HCT116 (cell line): ENCODE measurements around the gene PLEKHM3. TPM values are rescaled to one million over a fixed set of nuclear protein-coding genes. Genes with fewer than 3 reads are reported as not detected.

Experiments used
- ATAC-seq: fragments of 200-7000 bp; cut with Tn5 transposase; 2 replicates; pipeline ENCODE4 v1.9.1; 2020; ENCODE audit warnings: mild to moderate bottlenecking, moderate library complexity
- BruUV-seq: library from RNA; stranded (reverse); fragments of 400-500 nt; replicated peaks from 2 replicates; lab custom pipeline; 2021; lab: Mats Ljungman, UMichigan
- CTCF ChIA-PET: fragments of 300-600 bp; sonication (Branson Sonifier 250); formaldehyde crosslinking; loops from one replicate; lab custom pipeline; 2021; ENCODE audit warnings: antibody characterized with exemption; lab: Charles Lee
- POLR2A ChIA-PET: fragments of 300-600, 350-600 bp; sonication (Branson Sonifier 250); formaldehyde crosslinking; loops from one replicate; lab custom pipeline; 2021; ENCODE audit warnings: antibody characterized with exemption; lab: Charles Lee
- RAD21 ChIA-PET, 2 experiments: fragments of 300-600 bp; sonication (Branson Sonifier 250); formaldehyde crosslinking; loops; one replicate each; lab custom pipeline; 2023; ENCODE audit warnings: low total read pairs in 2 of 2; ENCODE audit not compliant: uncharacterized antibody in 2 of 2, unreplicated experiment in 2 of 2, low non-redundant PET in 1 of 2; lab: Charles Lee
- DNase-seq: peaks from one replicate; pipeline ENCODE4 v3.0.0-alpha.2; 2010; ENCODE audit warnings: low read depth, low spot score
- H2AFZ ChIP-seq: fragments of 200-600 bp; shearing (Covaris generic), sonication (generic); 2 replicates; pipeline ENCODE4 v1.6.1; 2017; ENCODE audit warnings: low read depth, mixed run types, mixed read lengths, antibody characterized with exemption, low read length; ENCODE audit not compliant: poor library complexity, severe bottlenecking
- H3K27ac ChIP-seq: 2 replicates; pipeline ENCODE4 v1.5.1; 2012; ENCODE audit warnings: low read depth, low read length
- H3K27me3 ChIP-seq: fragments of 200-600 bp; sonication (generic); 2 replicates; pipeline ENCODE4 v1.6.1; 2016; ENCODE audit warnings: mixed run types, low read length, mixed read lengths; ENCODE audit not compliant: insufficient read depth
- H3K36me3 ChIP-seq, 2 experiments: fragments of 200-500 bp in 1 of 2; fragments of 200-600 bp in 1 of 2; sonication (Bioruptor generic) in 1 of 2; sonication (generic) in 1 of 2; 2 replicates each; pipeline versions ENCODE4 v1.5.1 to v1.6.1; 2014 to 2016; ENCODE audit warnings: low read length in 2 of 2, inconsistent platforms in 1 of 2, mixed read lengths in 1 of 2, mixed run types in 1 of 2; ENCODE audit not compliant: insufficient read depth in 2 of 2, control insufficient read depth in 1 of 2
- H3K4me1 ChIP-seq, 2 experiments: fragments of 200-600 bp in 1 of 2; sonication (generic) in 1 of 2; 2 replicates each; pipeline versions ENCODE4 v1.5.1 to v1.6.1; 2012 to 2017; ENCODE audit warnings: low read length in 2 of 2, inconsistent platforms in 1 of 2, mild to moderate bottlenecking in 1 of 2, mixed read lengths in 1 of 2, mixed run types in 1 of 2, moderate library complexity in 1 of 2; ENCODE audit not compliant: insufficient read depth in 2 of 2, control insufficient read depth in 1 of 2
- H3K4me2 ChIP-seq: fragments of 200-600 bp; sonication (generic); 2 replicates; pipeline ENCODE4 v1.6.1; 2017; ENCODE audit warnings: mixed run types, low read length, mixed read lengths
- H3K4me3 ChIP-seq, 2 experiments: fragments of 200-600 bp in 1 of 2; sonication (generic) in 1 of 2; replicated peaks in 1 of 2; 2 replicates each; pipeline ENCODE4 v1.5.1; 2011 to 2016; ENCODE audit warnings: low read length in 2 of 2, control low read depth in 1 of 2, low read depth in 1 of 2, mild to moderate bottlenecking in 1 of 2, mixed read lengths in 1 of 2, mixed run types in 1 of 2
- H3K79me2 ChIP-seq: fragments of 200-600 bp; sonication (generic); 2 replicates; pipeline ENCODE4 v1.6.1; 2017; ENCODE audit warnings: mild to moderate bottlenecking, mixed run types, low read length, moderate library complexity, mixed read lengths; ENCODE audit not compliant: insufficient read depth
- H3K9ac ChIP-seq: fragments of 200-600 bp; sonication (generic); 2 replicates; pipeline ENCODE4 v1.6.1; 2016; ENCODE audit warnings: low read length, mixed read lengths
- H3K9me2 ChIP-seq: fragments of 200-600 bp; sonication (generic), shearing (Covaris generic); 2 replicates; pipeline ENCODE4 v1.6.1; 2017; ENCODE audit warnings: mixed run types, mild to moderate bottlenecking, moderate library complexity; ENCODE audit not compliant: insufficient read depth
- H3K9me3 ChIP-seq, 2 experiments: fragments of 200-500 bp in 1 of 2; fragments of 200-600 bp in 1 of 2; sonication (Bioruptor generic) in 1 of 2; sonication (generic) in 1 of 2; 2 replicates each; pipeline ENCODE4 v1.6.1; 2014 to 2017; ENCODE audit warnings: low read length in 2 of 2, mixed read lengths in 2 of 2, inconsistent platforms in 1 of 2, low read depth in 1 of 2, mild to moderate bottlenecking in 1 of 2, mixed run types in 1 of 2, moderate library complexity in 1 of 2; ENCODE audit not compliant: control insufficient read depth in 1 of 2, insufficient read depth in 1 of 2
- H4K20me1 ChIP-seq: fragments of 200-600 bp; sonication (generic), shearing (Covaris generic); 2 replicates; pipeline ENCODE4 v1.6.1; 2017; ENCODE audit warnings: mixed run types, mild to moderate bottlenecking, moderate library complexity; ENCODE audit not compliant: insufficient read depth
- CBX3 ChIP-seq: IDR thresholded peaks from 2 replicates; pipeline ENCODE4 v1.6.1; 2012; ENCODE audit warnings: low read depth
- ELF1 ChIP-seq: IDR thresholded peaks from 2 replicates; pipeline ENCODE4 v1.6.1; 2012; ENCODE audit warnings: low read depth, borderline replicate concordance
- FOSL1 ChIP-seq: IDR thresholded peaks from 2 replicates; pipeline ENCODE4 v1.6.1; 2012; ENCODE audit warnings: low read depth
- POLR2A ChIP-seq: IDR thresholded peaks from 2 replicates; pipeline ENCODE4 v1.7.0; 2011; ENCODE audit warnings: borderline replicate concordance; ENCODE audit not compliant: insufficient read depth, insufficient read length; ENCODE audit errors: extremely low read depth
- POLR2AphosphoS5 ChIP-seq: IDR thresholded peaks from 2 replicates; pipeline ENCODE4 v1.6.1; 2011; ENCODE audit warnings: mild to moderate bottlenecking, low read depth, low read length, moderate library complexity
- RAD21 ChIP-seq: IDR thresholded peaks from 2 replicates; pipeline ENCODE4 v1.6.1; 2012; ENCODE audit warnings: low read depth, mild to moderate bottlenecking
- SIN3A ChIP-seq: IDR thresholded peaks from 2 replicates; pipeline ENCODE4 v1.6.1; 2012; ENCODE audit warnings: low read depth
- SRF ChIP-seq: IDR thresholded peaks from 2 replicates; pipeline ENCODE4 v1.6.1; 2012; ENCODE audit warnings: low read depth
- TCF7L2 ChIP-seq: IDR thresholded peaks from 2 replicates; pipeline ENCODE4 v1.7.0; 2011; ENCODE audit warnings: borderline replicate concordance, inconsistent platforms; ENCODE audit not compliant: insufficient read depth, insufficient read length; ENCODE audit errors: extremely low read depth
- YY1 ChIP-seq: IDR thresholded peaks from 2 replicates; pipeline ENCODE4 v1.6.1; 2011; ENCODE audit warnings: low read length, low read depth, moderate library complexity, mild to moderate bottlenecking; ENCODE audit not compliant: insufficient replicate concordance; ENCODE audit errors: extremely low read depth
- ZNF274 ChIP-seq: fragments of 200-500 bp; sonication (Bioruptor generic); IDR thresholded peaks from 2 replicates; pipeline ENCODE4 v1.6.1; 2014; ENCODE audit warnings: mild to moderate bottlenecking, low read depth, low read length, inconsistent platforms
- intact Hi-C: fragments of 100-400 bp; cut with micrococcal nuclease; formaldehyde crosslinking; loops from 2 replicates; pipeline ENCODE4 v1.10.0; 2022
- total RNA-seq: library from RNA; stranded (reverse); gene quantifications from one replicate; pipeline ENCODE4 v1.2.1, GENCODE V29; 2021; ENCODE audit not compliant: unreplicated experiment
- TF ChIP-seq, protein P1 (sequence below), 3 experiments: fragments of 200-600 bp in 1 of 3; sonication (generic) in 1 of 3; IDR thresholded peaks in 2 of 3; conservative IDR thresholded peaks in 1 of 3; 2 replicates each; pipeline ENCODE4 v1.5.1; 2012 to 2017; ENCODE audit warnings: low read depth in 2 of 3, low read length in 2 of 3, antibody characterized with exemption in 1 of 3, borderline replicate concordance in 1 of 3, control low read depth in 1 of 3, mild to moderate bottlenecking in 1 of 3, mixed read lengths in 1 of 3, mixed run types in 1 of 3, moderate library complexity in 1 of 3; ENCODE audit not compliant: insufficient read depth in 1 of 3
- TF ChIP-seq, protein P2 (sequence below): IDR thresholded peaks from 2 replicates; pipeline ENCODE4 v1.6.1; 2012
- TF ChIP-seq, protein P3 (sequence below): IDR thresholded peaks from 2 replicates; pipeline ENCODE4 v1.6.1; 2011; ENCODE audit warnings: mild to moderate bottlenecking, low read length, moderate library complexity; ENCODE audit not compliant: insufficient replicate concordance; ENCODE audit errors: extremely low read depth

Gene PLEKHM3
- total RNA-seq, 1 experiment from 2014 or later = 6.3 TPM

DNA sequence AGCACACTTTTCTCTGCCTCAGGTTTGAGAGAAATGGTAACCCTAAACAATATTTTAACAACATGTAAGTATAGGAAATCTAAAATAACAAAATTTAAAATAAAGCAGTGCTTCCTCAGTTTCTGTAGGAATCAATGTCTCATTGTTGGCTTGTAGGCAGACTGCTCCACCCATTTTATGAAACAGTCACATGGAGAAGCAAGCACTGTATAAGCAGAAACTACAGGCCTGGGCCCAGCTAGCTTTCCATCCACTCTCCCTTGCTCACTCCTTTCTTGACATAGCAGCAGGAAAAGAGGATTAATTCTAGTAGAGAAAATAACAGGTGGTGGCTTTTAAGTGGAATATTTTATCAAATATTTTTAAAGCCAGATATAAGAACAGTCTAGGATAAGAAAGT is 97.2 kb downstream of the PLEKHM3 start (continued):
- TF ChIP-seq, protein P1, sequence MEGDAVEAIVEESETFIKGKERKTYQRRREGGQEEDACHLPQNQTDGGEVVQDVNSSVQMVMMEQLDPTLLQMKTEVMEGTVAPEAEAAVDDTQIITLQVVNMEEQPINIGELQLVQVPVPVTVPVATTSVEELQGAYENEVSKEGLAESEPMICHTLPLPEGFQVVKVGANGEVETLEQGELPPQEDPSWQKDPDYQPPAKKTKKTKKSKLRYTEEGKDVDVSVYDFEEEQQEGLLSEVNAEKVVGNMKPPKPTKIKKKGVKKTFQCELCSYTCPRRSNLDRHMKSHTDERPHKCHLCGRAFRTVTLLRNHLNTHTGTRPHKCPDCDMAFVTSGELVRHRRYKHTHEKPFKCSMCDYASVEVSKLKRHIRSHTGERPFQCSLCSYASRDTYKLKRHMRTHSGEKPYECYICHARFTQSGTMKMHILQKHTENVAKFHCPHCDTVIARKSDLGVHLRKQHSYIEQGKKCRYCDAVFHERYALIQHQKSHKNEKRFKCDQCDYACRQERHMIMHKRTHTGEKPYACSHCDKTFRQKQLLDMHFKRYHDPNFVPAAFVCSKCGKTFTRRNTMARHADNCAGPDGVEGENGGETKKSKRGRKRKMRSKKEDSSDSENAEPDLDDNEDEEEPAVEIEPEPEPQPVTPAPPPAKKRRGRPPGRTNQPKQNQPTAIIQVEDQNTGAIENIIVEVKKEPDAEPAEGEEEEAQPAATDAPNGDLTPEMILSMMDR (IDR thresholded peaks at IDR 0.05 in 2 of 3, conservative IDR thresholded peaks at IDR 0.05 in 1 of 3; ENCODE audit: borderline replicate concordance in 1 of 3, insufficient read depth in 1 of 3, low read depth in 2 of 3, low read length in 2 of 3) = no peak
- TF ChIP-seq TCF7L2 (no peak), SIN3A (no peak), YY1 (no peak), RAD21 (no peak), ELF1 (no peak)

DNA sequence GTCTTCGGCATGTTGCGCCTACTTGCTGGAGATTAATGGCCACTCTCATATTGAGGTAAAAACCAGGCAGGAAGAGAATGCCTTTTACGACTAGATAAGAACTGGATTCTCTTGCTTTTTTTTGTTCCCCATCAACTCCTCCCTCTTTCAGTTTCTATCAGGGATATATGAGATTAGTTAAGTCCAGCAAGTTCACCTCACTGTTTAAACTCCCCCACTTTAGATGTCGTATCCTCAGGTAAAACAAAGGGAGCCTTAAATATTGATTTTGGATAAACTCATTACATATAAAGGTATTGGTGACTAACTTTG is 98.4 kb downstream of the PLEKHM3 start:
- Histone ChIP-seq H3K27ac (no peak overlapping the region), H3K27me3 (no peaks in the 10 kb centered on the region), H3K9me2 (no peaks in the 10 kb centered on the region), H4K20me1 (no peaks in the 10 kb centered on the region), H3K79me2 (no peaks in the 10 kb centered on the region), H3K4me1 (peaks cover 6 to 15% of the 10 kb centered on the region in 2 experiments; a peak in 3 of 4 replicates), H3K9me3 (no peaks in the 10 kb centered on the region), H3K36me3 (no peaks in the 10 kb centered on the region), H3K4me3 (no peak overlapping the region), H3K9ac (no peak overlapping the region), H3K4me2 (no peak overlapping the region), H2AFZ (no peak overlapping the region)
- RAD21 ChIA-PET = no interaction called here
- intact Hi-C loops = no loop called here
- DNase-seq (no peak), ATAC-seq (no peak)
- BruUV-seq = no TSS peak
- POLR2A ChIA-PET = no interaction called here
- CTCF ChIA-PET = no interaction called here
- TF ChIP-seq YY1 (no peak), ELF1 (no peak), FOSL1 (no peak), ZNF274 (no peak), POLR2AphosphoS5 (no peak), CBX3 (no peak), SRF (no peak), POLR2A (no peak)
- TF ChIP-seq, protein P2, sequence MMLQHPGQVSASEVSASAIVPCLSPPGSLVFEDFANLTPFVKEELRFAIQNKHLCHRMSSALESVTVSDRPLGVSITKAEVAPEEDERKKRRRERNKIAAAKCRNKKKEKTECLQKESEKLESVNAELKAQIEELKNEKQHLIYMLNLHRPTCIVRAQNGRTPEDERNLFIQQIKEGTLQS = no peak
- TF ChIP-seq, protein P1 (IDR thresholded peaks at IDR 0.05 in 2 of 3, conservative IDR thresholded peaks at IDR 0.05 in 1 of 3; ENCODE audit: borderline replicate concordance in 1 of 3, insufficient read depth in 1 of 3, low read depth in 2 of 3, low read length in 2 of 3) = no peak
- TF ChIP-seq, protein P3, sequence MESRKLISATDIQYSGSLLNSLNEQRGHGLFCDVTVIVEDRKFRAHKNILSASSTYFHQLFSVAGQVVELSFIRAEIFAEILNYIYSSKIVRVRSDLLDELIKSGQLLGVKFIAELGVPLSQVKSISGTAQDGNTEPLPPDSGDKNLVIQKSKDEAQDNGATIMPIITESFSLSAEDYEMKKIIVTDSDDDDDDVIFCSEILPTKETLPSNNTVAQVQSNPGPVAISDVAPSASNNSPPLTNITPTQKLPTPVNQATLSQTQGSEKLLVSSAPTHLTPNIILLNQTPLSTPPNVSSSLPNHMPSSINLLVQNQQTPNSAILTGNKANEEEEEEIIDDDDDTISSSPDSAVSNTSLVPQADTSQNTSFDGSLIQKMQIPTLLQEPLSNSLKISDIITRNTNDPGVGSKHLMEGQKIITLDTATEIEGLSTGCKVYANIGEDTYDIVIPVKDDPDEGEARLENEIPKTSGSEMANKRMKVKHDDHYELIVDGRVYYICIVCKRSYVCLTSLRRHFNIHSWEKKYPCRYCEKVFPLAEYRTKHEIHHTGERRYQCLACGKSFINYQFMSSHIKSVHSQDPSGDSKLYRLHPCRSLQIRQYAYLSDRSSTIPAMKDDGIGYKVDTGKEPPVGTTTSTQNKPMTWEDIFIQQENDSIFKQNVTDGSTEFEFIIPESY = no peak
